Measurements from ENCODE around the gene NCL.
"Not testable (repeated sequence)": the region's sequence is repeated elsewhere in the genome, so short reads cannot be mapped to it uniquely, and the experiment has no call there.

Gene NCL

DNA sequence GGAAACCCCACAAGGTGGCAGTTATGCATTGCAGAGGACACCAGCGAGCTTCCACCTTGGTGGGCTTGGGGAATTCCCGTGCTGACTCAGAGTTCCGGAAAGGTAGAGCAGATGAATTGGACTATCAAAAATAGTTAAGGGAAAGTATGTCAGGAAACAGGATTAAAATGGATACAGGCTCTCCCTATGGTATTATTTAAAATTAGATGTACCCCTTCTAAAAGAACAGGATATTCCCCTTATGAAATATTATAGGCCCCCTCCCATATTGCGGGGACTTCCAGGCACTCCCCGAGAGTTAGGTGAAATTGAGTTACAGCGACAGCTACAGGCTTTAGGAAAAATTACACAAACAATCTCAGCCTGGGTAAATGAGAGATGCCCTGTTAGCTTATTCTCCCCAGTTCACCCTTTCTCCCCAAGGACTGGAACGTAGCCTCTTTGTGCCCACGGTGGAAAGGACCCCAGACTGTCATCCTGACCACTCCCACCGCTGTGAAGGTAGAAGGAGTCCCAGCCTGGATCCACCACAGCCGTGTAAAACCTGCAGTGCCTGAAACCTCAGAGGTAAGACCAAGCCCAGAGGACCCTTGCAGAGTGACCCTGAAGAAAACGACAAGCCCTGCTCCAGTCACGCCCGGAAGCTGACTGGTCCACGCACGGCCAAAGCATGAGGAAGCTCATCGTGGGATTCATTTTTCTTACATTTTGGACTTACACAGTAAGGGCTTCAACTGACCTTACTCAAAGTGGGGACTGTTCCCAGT, 58.5 kb downstream of the NCL start:
- TF ChIP-seq, protein P1, sequence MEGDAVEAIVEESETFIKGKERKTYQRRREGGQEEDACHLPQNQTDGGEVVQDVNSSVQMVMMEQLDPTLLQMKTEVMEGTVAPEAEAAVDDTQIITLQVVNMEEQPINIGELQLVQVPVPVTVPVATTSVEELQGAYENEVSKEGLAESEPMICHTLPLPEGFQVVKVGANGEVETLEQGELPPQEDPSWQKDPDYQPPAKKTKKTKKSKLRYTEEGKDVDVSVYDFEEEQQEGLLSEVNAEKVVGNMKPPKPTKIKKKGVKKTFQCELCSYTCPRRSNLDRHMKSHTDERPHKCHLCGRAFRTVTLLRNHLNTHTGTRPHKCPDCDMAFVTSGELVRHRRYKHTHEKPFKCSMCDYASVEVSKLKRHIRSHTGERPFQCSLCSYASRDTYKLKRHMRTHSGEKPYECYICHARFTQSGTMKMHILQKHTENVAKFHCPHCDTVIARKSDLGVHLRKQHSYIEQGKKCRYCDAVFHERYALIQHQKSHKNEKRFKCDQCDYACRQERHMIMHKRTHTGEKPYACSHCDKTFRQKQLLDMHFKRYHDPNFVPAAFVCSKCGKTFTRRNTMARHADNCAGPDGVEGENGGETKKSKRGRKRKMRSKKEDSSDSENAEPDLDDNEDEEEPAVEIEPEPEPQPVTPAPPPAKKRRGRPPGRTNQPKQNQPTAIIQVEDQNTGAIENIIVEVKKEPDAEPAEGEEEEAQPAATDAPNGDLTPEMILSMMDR (conservative IDR thresholded peaks at IDR 0.05) = peak; percentile 78
- not testable (repeated sequence) for H3K27ac ChIP-seq

DNA sequence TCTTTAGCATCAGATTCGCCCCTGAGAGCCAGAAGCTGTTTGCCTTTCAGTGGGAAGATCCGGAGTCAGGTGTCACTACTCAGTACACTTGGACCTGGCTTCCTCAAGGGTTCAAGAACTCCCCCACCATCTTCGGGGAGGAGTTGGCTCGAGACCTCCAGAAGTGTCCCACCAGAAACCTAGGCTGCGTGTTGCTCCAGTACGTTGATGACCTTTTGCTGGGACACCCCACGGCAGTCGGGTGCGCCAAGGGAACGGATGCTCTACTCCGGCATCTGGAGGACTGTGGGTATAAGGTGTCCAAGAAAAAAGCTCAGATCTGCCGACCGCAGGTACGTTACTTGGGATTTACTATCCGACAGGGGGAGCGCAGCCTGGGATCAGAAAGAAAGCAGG, 60.1 kb downstream of the NCL start:
- H3K27ac ChIP-seq = not testable (repeated sequence)

Measured in VCaP (cell line).